A673 (cell line): ENCODE results near the gene CFAP46. TPM values are rescaled to one million over a fixed set of nuclear protein-coding genes. Genes with fewer than 3 reads are reported as not detected.

ENCODE experiments used
- BruUV-seq: library from RNA; stranded (reverse); fragments of 400-500 nt; replicated peaks from 2 replicates; lab custom pipeline; 2021; lab: Mats Ljungman, UMichigan
- CTCF ChIA-PET: fragments of 300-600 bp; sonication (Branson Sonifier 250); formaldehyde crosslinking; loops from one replicate; lab custom pipeline; 2022; ENCODE audit warnings: antibody characterized with exemption; lab: Charles Lee
- POLR2A ChIA-PET: fragments of 300-600 bp; sonication (Branson Sonifier 250); formaldehyde crosslinking; loops from one replicate; lab custom pipeline; 2022; ENCODE audit warnings: antibody characterized with exemption; ENCODE audit not compliant: low non-redundant PET; lab: Charles Lee
- DNase-seq: peaks from one replicate; pipeline ENCODE4 v3.0.0-alpha.2; 2015; ENCODE audit warnings: low spot score
- H3K27ac ChIP-seq: fragments of 200-600 bp; sonication (generic); 2 replicates; pipeline ENCODE4 v1.5.1; 2016; ENCODE audit warnings: mixed run types, low read depth, mild to moderate bottlenecking, mixed read lengths, antibody characterized with exemption, low read length; ENCODE audit not compliant: poor library complexity, severe bottlenecking
- H3K27me3 ChIP-seq: fragments of 200-600 bp; sonication (generic); replicated peaks from 2 replicates; pipeline ENCODE4 v1.6.1; 2017; ENCODE audit warnings: mixed run types, low read depth, mild to moderate bottlenecking, mixed read lengths, antibody characterized with exemption, low read length; ENCODE audit not compliant: insufficient read depth, poor library complexity
- H3K36me3 ChIP-seq: fragments of 200-600 bp; sonication (generic); 2 replicates; pipeline ENCODE4 v1.6.1; 2016; ENCODE audit warnings: mixed run types, mild to moderate bottlenecking, mixed read lengths, antibody characterized with exemption, low read length; ENCODE audit not compliant: insufficient read depth, poor library complexity, severe bottlenecking
- H3K4me1 ChIP-seq: fragments of 200-600 bp; sonication (generic); 2 replicates; pipeline ENCODE4 v1.6.1; 2017; ENCODE audit warnings: mixed run types, mild to moderate bottlenecking, mixed read lengths, antibody characterized with exemption, low read length; ENCODE audit not compliant: insufficient read depth, poor library complexity, severe bottlenecking
- H3K4me3 ChIP-seq: fragments of 200-600 bp; sonication (generic); 2 replicates; pipeline ENCODE4 v1.5.1; 2016; ENCODE audit warnings: low read depth, mixed run types, mild to moderate bottlenecking, mixed read lengths, low read length; ENCODE audit not compliant: poor library complexity, severe bottlenecking
- H3K9me3 ChIP-seq: fragments of 200-600 bp; sonication (generic); 2 replicates; pipeline ENCODE4 v1.6.1; 2016; ENCODE audit warnings: mixed run types, low read depth, mild to moderate bottlenecking, mixed read lengths, antibody characterized with exemption, low read length; ENCODE audit not compliant: poor library complexity, severe bottlenecking
- CTCF ChIP-seq: fragments of 300-800, 200-600 bp; sonication (generic); conservative IDR thresholded peaks from 2 replicates; pipeline ENCODE4 v1.5.1; 2017; ENCODE audit warnings: low read depth, mild to moderate bottlenecking, antibody characterized with exemption, low read length, moderate library complexity, mixed read lengths
- EZH2 ChIP-seq: fragments of 200-600 bp; sonication (generic); IDR thresholded peaks from 2 replicates; pipeline ENCODE4 v1.6.1; 2017; ENCODE audit warnings: borderline replicate concordance, low read depth, mild to moderate bottlenecking, mixed read lengths, antibody characterized with exemption, low read length; ENCODE audit not compliant: poor library complexity, severe bottlenecking
- intact Hi-C: fragments of 100-400 bp; cut with micrococcal nuclease; formaldehyde crosslinking; loops from one replicate; pipeline ENCODE4 v1.10.0; 2022; ENCODE audit not compliant: unreplicated experiment
- total RNA-seq: library from RNA; stranded (reverse); gene quantifications from 2 replicates; pipeline ENCODE4 v1.2.3, GENCODE V29; 2021

The CFAP46 gene
- total RNA-seq, 1 experiment from 2014 or later: 1.9 TPM

- intact Hi-C loops: no loop called here
- DNase-seq: no peak
- POLR2A ChIA-PET: no interaction called here
- H3K27ac ChIP-seq: no peak overlapping the region
- no peak for TF ChIP-seq EZH2
- TF ChIP-seq CTCF: no peak
- no peaks in the 10 kb centered on the region for H3K4me1 ChIP-seq
- BruUV-seq: no TSS peak
- no peaks in the 10 kb centered on the region for H3K9me3 ChIP-seq
- no peaks in the 10 kb centered on the region for H3K36me3 ChIP-seq
- H3K4me3 ChIP-seq: no peak overlapping the region
- H3K27me3 ChIP-seq: no peaks in the 10 kb centered on the region
- CTCF ChIA-PET: no interaction called here
These were observed 79.6 kb downstream of the CFAP46 start for GRCh38 chr10:132862485-132863420.

GRCh38 chr10:132861884-132862461 is 80.4 kb downstream of the CFAP46 start:
- no peak for DNase-seq
- Histone ChIP-seq H3K4me1 (no peaks in the 10 kb centered on the region), H3K27me3 (no peaks in the 10 kb centered on the region), H3K27ac (no peak overlapping the region), H3K9me3 (no peaks in the 10 kb centered on the region), H3K4me3 (no peak overlapping the region), H3K36me3 (no peaks in the 10 kb centered on the region)
- no TSS peak for BruUV-seq
- ChIA-PET POLR2A (no interaction called here), CTCF (no interaction called here)
- TF ChIP-seq EZH2: no peak
- no peak for TF ChIP-seq CTCF
- intact Hi-C loops: no loop called here

GRCh38 chr10:132861116-132861691 is 81.2 kb downstream of the CFAP46 start:
- Histone ChIP-seq H3K27me3 (peaks cover 5% of the 10 kb centered on the region), H3K4me3 (no peak overlapping the region), H3K27ac (no peak overlapping the region), H3K36me3 (no peaks in the 10 kb centered on the region), H3K4me1 (no peaks in the 10 kb centered on the region), H3K9me3 (no peaks in the 10 kb centered on the region)
- BruUV-seq: no TSS peak
- TF ChIP-seq CTCF (no peak), EZH2 (no peak)
- no peak for DNase-seq
- POLR2A ChIA-PET: no interaction called here
- intact Hi-C loops: no loop called here
- CTCF ChIA-PET: no interaction called here
